ENCODE data around the gene WWC1.
"Not testable (repeated sequence)": the region's sequence is repeated elsewhere in the genome, so short reads cannot be mapped to it uniquely, and the experiment has no call there.

Gene WWC1

GRCh38 chr5:168286863-168287262 is 4.6 kb upstream of the WWC1 start:
- not testable (repeated sequence) for DNase-seq (ENCODE audit: low spot score)

- DNase-seq (ENCODE audit: low spot score) = no peak
Observed at GRCh38 chr5:168287362-168287761, 4.1 kb upstream of the WWC1 start.

DNA sequence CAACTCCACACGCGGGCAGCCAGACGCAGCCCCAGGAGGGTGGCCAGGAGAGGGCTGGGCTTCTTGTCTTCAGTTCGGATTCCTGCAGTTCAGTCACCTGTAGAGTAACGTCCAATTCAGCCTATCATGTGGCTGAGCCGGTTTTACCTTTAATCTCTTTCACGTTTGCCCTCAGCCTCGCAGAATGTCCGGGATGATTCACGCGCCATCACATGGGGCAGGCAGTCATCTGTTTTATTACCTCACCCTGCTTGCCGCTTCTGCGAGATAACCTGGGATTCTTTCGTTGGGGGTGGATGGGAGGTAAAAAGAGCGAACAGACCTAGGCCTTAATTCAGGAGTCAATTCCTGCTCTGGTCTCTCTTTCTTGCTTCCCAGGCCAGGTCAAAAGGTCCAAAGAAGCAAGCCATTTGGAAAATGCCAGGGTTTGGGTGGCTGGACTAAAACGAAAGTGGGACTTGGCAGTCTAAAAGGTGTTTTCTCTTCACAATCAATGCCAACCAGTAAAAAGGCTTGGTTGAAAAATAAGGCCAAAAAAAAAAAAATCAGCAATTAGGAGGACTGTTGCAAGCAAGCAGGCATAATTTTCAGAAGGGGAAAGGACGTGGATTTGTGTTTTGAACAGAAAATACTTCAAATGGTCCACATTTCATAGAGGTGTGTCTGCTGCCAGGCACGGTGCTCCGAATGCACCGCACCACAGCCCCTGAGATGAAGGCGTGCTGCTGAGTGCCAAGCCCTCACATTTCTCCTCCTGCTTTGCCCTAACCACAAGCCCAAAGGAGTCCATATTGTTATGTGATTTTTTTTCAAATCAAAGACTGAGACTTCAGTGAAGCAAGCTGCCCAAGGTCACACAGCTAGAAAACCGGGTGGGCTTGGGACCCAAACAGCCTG is 2.8 kb upstream of the WWC1 start:
- DNase-seq (ENCODE audit: low spot score) = no peak

DNA sequence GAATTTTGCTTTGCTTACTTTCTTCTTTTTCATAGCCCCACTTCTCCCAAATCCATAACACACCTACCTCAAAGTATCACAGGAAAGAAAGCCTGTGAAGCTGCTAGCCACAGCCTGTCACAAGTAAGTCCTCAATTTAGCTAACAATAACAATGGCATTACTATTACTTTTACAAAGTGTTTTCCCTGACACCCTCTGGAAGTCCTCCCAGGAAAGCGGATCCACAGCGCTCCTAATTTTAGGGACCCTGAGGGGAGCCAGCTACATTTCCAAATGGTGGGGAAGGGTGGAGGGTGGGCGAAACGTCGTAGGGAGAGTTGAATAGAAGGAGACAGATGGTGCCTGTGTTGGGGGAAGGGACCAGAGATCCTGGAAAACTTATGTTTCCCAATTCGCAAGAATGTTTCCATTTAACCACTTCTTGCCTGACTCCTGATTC is 523 bp upstream of the WWC1 start:
- DNase-seq (ENCODE audit: low spot score) = no peak

GRCh38 chr5:168291964-168292785 is 730 bp downstream of the WWC1 start:
- DNase-seq (ENCODE audit: low spot score) = no peak

DNA sequence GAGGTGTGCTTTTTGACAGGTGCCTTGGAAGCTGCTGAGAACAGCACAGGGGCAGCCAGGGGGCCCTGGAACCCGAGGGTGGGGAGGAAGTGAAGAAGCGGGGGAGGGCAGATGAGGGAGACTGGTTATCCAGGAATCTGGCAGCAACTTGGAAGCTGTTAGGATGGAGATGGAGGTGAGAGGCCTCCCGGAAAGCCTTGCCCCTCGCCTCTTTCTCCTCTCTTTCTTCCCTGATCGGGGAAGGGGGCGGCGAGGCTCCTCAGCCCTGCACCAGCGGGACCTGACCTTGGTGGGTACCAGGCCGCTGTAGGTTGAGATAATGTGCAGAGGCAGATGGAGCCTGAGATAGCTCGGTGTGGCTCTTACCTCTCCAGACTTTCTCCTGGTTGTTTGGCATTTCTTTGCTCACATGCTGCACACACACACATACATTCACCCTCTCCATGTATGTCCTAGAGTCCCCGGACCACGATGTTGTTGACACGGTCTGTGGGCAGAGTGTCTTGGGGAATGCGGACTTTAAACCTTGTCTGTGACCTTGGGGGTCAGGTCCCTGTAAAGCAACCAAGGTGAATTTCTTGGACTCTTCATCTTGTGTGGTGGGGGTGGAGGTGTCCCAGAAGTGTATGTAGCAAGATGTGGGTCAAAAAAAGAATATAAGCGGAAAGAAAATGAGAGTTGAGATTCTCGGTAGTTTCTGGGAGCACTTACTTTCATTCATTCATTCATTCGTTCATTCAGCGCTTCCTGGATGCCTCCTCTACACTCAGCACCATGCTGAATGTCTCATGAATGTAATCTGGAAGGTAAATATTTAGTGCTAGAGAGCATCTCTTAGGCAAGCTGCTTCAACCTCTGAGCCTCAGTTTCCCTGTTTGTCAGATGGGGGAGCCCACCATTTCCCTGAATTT is 1.6 kb downstream of the WWC1 start:
- DNase-seq (ENCODE audit: low spot score) = no peak

GRCh38 chr5:168295574-168296201 is 4.2 kb downstream of the WWC1 start:
- no peak for DNase-seq (ENCODE audit: low spot score)

GRCh38 chr5:168296682-168297081 is 5.2 kb downstream of the WWC1 start:
- no peak for DNase-seq (ENCODE audit: low spot score)

GRCh38 chr5:168298949-168299348 is 7.5 kb downstream of the WWC1 start:
- DNase-seq (ENCODE audit: low spot score) = no peak

DNA sequence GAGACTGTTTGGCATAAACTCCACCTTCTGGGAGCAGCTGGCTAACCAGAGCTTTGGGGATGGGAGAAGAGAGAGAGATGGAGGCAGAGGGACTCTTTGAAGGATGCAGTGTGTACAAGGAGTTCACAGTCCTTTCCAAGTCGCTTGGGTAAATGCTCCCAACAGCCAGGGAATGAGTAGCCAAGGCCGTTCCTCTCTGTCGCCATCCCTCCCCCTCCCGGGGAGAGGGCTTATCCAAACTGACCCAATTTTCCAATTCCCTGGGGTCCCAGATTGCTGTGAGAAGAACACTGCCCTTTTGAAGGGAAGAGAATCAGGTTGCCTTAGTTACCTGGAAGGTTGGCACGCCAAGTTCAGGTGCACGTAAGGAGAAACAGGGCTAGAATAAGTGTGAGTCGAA is 7.9 kb downstream of the WWC1 start:
- no peak for DNase-seq (ENCODE audit: low spot score)

DNA sequence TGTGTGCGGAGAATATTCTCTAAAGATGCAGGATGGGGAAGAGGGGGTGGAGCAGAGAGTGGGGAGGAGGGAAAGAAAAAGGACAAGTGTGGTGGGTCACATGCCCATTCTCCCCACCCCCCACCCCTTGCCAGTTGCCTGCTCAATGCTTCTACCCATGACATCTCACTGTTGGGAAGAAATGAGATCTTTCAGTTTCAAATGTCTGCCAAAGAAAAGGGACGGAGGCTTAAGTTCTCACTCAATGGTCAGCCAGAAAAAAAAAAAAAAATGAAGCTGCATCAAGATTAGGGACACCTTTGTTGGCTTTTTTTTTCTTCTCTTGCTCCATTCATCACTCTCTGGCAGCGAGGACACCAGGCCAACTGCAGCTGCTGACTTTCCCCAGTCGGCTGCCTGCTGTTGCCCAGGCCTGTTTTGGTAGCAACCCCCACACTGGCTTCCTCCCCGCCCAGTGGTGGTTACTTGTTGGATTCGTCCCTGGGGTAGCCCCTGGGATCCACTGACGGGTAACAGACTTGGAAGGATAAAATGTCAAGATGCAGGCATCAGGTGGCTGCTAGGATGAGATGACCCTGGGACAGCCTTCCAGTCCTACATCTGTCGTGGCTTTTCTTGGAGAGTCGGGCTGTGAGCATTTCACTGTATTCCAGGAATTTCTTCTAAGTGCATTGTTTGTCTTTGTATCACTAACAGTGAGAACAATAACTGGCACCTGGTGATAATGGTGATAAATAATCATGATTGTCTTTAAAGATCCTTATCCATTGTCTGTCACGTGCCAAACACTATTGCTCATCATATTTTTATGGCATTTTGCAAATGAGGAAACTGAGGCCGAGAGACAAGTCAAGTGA is 9.1 kb downstream of the WWC1 start:
- DNase-seq (ENCODE audit: low spot score) = no peak

- DNase-seq (ENCODE audit: low spot score) = no peak
Observed at GRCh38 chr5:168301593-168302390, 10.3 kb downstream of the WWC1 start.

DNA sequence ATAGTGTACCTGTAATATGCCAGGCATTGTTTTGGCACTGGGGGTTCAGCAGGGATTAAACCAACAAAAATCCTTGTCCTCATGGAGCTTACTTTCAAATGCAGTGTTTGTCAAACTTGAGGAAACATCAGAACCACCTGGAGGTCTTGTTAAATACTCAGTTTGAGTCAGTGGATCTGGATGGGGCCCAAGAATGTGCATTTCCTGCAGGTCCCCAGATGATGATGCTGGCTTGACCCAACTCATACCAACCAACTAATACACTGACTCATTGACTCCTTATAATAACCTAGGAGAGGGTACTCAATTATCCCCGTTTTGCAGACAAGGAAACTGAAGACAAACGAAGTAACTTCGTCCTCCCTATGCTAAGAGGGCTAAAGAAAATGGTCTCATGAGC is 11.3 kb downstream of the WWC1 start:
- DNase-seq (ENCODE audit: low spot score) = no peak

DNA sequence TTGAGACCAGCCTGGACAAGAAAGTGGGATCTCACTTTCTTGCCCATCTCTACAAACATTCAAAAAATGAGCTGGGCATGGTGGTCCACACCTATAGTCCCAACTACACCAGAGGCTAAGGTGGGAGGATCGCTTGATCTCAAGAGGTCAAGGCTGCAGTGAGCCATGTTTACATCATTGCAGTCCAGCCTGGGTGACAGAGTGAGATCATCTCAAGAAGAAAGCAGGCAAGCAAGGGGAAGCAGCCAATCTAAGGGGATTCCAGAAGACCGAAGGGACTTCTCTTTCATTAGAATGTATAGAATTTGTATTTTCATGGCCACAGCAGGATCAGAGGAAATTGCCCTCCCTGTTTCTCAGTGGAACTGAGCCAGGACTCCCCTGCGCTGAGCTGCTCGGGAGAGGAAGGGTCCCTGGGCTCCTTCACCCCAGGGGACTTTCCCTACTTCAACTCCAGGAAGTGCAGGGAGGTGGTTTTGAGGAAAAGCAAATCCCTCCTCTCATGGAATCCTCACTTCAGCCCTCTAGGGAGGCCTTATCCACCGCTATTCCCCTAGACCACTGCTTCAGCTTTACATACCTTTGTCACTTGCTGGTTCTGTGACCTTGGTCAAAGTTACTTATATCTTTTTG is 12.1 kb downstream of the WWC1 start:
- DNase-seq (ENCODE audit: low spot score) = no peak

DNA sequence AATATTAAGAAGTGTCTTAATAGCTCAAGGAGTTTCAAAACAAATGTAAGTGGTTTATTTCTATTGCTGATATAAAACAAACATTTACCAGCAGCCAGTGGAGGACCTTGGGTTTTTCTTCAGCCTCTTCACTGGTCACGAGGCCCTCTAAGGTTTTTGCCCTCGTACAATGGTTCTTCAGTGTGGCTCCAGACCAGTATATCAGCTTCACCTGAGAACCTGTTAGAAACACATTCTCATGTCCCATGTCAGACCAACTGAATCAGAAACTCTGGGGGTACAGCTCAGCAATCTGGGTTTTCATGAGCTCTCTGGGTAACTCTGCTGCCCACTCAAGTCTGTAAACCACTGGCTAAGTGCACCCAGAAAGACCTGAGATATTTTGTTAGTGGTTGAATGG is 12.9 kb downstream of the WWC1 start:
- DNase-seq (ENCODE audit: low spot score) = no peak

GRCh38 chr5:168305281-168305680 is 13.8 kb downstream of the WWC1 start:
- no peak for DNase-seq (ENCODE audit: low spot score)

GRCh38 chr5:168307022-168307421 is 15.6 kb downstream of the WWC1 start:
- no peak for DNase-seq (ENCODE audit: low spot score)

- DNase-seq (ENCODE audit: low spot score) = no peak
Observed at GRCh38 chr5:168307925-168308584, 16.6 kb downstream of the WWC1 start.
